Mesendoderm (in vitro differentiated cells): ENCODE results near the gene POLA2. TPM values are rescaled to one million over a fixed set of nuclear protein-coding genes. Genes with fewer than 3 reads are reported as not detected.

Experiments used
- DNase-seq: peaks from one replicate; pipeline ENCODE4 v3.0.0; 2013
- H2AK5ac ChIP-seq: 2 replicates; pipeline ENCODE4 v1.6.1; 2013; ENCODE audit warnings: low read length, inconsistent platforms
- H2BK120ac ChIP-seq: 2 replicates; pipeline ENCODE4 v1.6.1; 2013; ENCODE audit warnings: low read depth, mild to moderate bottlenecking, low read length, moderate library complexity, mixed read lengths
- H2BK15ac ChIP-seq: replicated peaks from 2 replicates; pipeline ENCODE4 v1.6.1; 2013; ENCODE audit warnings: low read depth, mild to moderate bottlenecking, moderate library complexity
- H2BK5ac ChIP-seq: 2 replicates; pipeline ENCODE4 v1.6.1; 2013; ENCODE audit warnings: low read length, inconsistent platforms
- H3K18ac ChIP-seq: 2 replicates; pipeline ENCODE4 v1.6.1; 2013; ENCODE audit warnings: mild to moderate bottlenecking, low read length, mixed read lengths
- H3K23ac ChIP-seq: one replicate; pipeline ENCODE4 v1.6.1; 2013; ENCODE audit warnings: low read length
- H3K27ac ChIP-seq: 2 replicates; pipeline ENCODE4 v1.5.1; 2013; ENCODE audit warnings: low read depth, mild to moderate bottlenecking, inconsistent platforms, low read length, moderate library complexity
- H3K27me3 ChIP-seq: 2 replicates; pipeline ENCODE4 v1.6.1; 2013; ENCODE audit warnings: low read length, control low read depth, mild to moderate bottlenecking, inconsistent platforms; ENCODE audit not compliant: insufficient read depth, poor library complexity
- H3K36me3 ChIP-seq: 2 replicates; pipeline ENCODE4 v1.6.1; 2013; ENCODE audit warnings: low read length, inconsistent platforms; ENCODE audit not compliant: control insufficient read depth, insufficient read depth
- H3K4ac ChIP-seq: one replicate; pipeline ENCODE4 v1.6.1; 2013; ENCODE audit warnings: low read depth, mild to moderate bottlenecking, low read length, moderate library complexity
- H3K4me1 ChIP-seq: 2 replicates; pipeline ENCODE4 v1.6.1; 2013; ENCODE audit warnings: low read depth, low read length, inconsistent platforms; ENCODE audit not compliant: control insufficient read depth
- H3K4me2 ChIP-seq: 2 replicates; pipeline ENCODE4 v1.6.1; 2013; ENCODE audit warnings: low read length
- H3K4me3 ChIP-seq: 2 replicates; pipeline ENCODE4 v1.5.1; 2013; ENCODE audit warnings: mild to moderate bottlenecking, low read length
- H3K56ac ChIP-seq: one replicate; pipeline ENCODE4 v1.6.1; 2013; ENCODE audit warnings: low read length
- H3K79me1 ChIP-seq: 2 replicates; pipeline ENCODE4 v1.6.1; 2013; ENCODE audit warnings: low read length, inconsistent platforms
- H3K79me2 ChIP-seq: 2 replicates; pipeline ENCODE4 v1.6.1; 2013; ENCODE audit warnings: mild to moderate bottlenecking, low read length; ENCODE audit not compliant: control insufficient read depth, insufficient read depth
- H3K9ac ChIP-seq: 2 replicates; pipeline ENCODE4 v1.6.1; 2013; ENCODE audit warnings: low read length, inconsistent platforms
- H4K5ac ChIP-seq: one replicate; pipeline ENCODE4 v1.6.1; 2013; ENCODE audit warnings: low read length
- H4K8ac ChIP-seq: one replicate; pipeline ENCODE4 v1.6.1; 2013; ENCODE audit warnings: low read depth, mild to moderate bottlenecking, control low read depth, low read length, moderate library complexity
- WGBS: extraction: QIAGEN DNeasy Blood & Tissue Kit; methylation state at CpG from one replicate; pipeline ENCODE4 v1.1.7; 2013; ENCODE audit warnings: low lambda C conversion rate, missing lambda C conversion rate; ENCODE audit not compliant: insufficient coverage; ENCODE audit errors: extremely low coverage; 5-methylcytosine and 5-hydroxymethylcytosine counted together
- polyA plus RNA-seq, 2 experiments: library from polyadenylated mRNA; stranded (reverse); fragments of 200-250 nt; gene quantifications; one replicate each; pipeline ENCODE4 v1.2.3, GENCODE V29; 2013

The POLA2 gene
- polyA plus RNA-seq (2013, experiment 1 of 2): 15.3 TPM
- 15.6 TPM for polyA plus RNA-seq (2013, experiment 2 of 2)

GRCh38 chr11:65261591-65262380 lies at the start of gene POLA2:
POLA2 (plus strand) TSS chr11:65261962; CDS start chr11:65262293, 331 bp downstream.
- peak within 1 kb of the TSS; percentile 99 for H3K9ac ChIP-seq
- peaks cover 9% of the 10 kb centered on the region for H3K79me2 ChIP-seq
- H3K4me3 ChIP-seq: peak within 1 kb of the TSS; percentile 76
- no peak within 1 kb of the TSS for H2BK15ac ChIP-seq
- DNase-seq: peak; percentile 96
- peak within 1 kb of the TSS; percentile 63 for H3K4me2 ChIP-seq
- peak within 1 kb of the TSS; percentile 97 for H3K56ac ChIP-seq
- peaks cover 2% of the 10 kb centered on the region for H3K36me3 ChIP-seq
- H3K4me1 ChIP-seq: peaks cover 7% of the 10 kb centered on the region
- H3K4ac ChIP-seq: peak within 1 kb of the TSS; percentile 90
- peak within 1 kb of the TSS; percentile 29 for H3K23ac ChIP-seq
- peak within 1 kb of the TSS; percentile 20 for H2BK5ac ChIP-seq
- H2AK5ac ChIP-seq: no peak within 1 kb of the TSS
- peaks cover 6% of the 10 kb centered on the region for H3K79me1 ChIP-seq
- peak within 1 kb of the TSS; percentile 75 for H2BK120ac ChIP-seq
- WGBS: no CpG with 5 or more reads among the region's 66 CpGs
- peak within 1 kb of the TSS; percentile 68 for H4K5ac ChIP-seq
- H4K8ac ChIP-seq: peak within 1 kb of the TSS; percentile 95
- H3K18ac ChIP-seq: peak within 1 kb of the TSS; percentile 97
- no peaks in the 10 kb centered on the region for H3K27me3 ChIP-seq
- H3K27ac ChIP-seq: peak within 1 kb of the TSS; percentile 62

DNA sequence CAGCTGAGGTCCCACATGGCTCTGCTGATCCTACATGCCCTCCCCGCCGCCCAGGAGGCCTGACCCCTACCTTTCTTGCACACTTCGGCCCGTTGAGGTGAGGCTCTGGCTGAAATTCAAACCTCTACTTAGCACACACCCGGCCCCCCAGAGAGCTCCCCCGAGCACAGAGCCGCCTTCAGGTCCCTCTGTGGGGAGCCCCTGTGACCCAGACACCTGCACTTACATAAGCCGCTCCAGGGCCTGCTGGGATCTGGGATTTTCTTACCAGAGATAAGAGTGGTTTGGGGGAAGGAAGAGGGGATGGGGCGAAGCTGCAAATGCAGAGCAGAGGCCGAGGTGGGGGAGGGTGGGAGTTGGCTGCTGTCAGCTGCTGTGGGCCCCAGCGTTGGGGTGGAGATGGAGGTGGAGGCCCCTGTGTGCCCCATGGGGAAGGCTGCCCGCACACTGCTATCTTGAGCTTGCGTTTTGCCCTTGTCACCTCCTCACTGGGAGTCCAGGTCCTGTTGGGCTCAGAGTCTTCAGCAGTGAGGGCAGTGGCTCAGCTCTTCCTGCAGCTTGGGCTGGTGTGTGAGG lies 49.4 kb upstream of the POLA2 start:
- no peaks in the 10 kb centered on the region for H3K79me1 ChIP-seq
- peak overlapping the region; percentile 30 for H2BK5ac ChIP-seq
- no peak overlapping the region for H3K18ac ChIP-seq
- H3K56ac ChIP-seq: peak overlapping the region; percentile 34
- H3K36me3 ChIP-seq: peaks cover 4% of the 10 kb centered on the region
- H3K79me2 ChIP-seq: no peaks in the 10 kb centered on the region
- H4K5ac ChIP-seq: no peak overlapping the region
- no peaks in the 10 kb centered on the region for H3K27me3 ChIP-seq
- no peak overlapping the region for H3K4me3 ChIP-seq
- H3K27ac ChIP-seq: no peak overlapping the region
- H2BK120ac ChIP-seq: no peak overlapping the region
- no peak overlapping the region for H2BK15ac ChIP-seq
- no peak overlapping the region for H3K23ac ChIP-seq
- H3K4me1 ChIP-seq: peaks cover 9% of the 10 kb centered on the region
- H3K4me2 ChIP-seq: no peak overlapping the region
- H3K4ac ChIP-seq: no peak overlapping the region
- peak overlapping the region; percentile 32 for H3K9ac ChIP-seq
- no CpG with 5 or more reads among the region's 13 CpGs for WGBS
- H2AK5ac ChIP-seq: no peak overlapping the region
- H4K8ac ChIP-seq: no peak overlapping the region
- peak; percentile 25 for DNase-seq

DNA sequence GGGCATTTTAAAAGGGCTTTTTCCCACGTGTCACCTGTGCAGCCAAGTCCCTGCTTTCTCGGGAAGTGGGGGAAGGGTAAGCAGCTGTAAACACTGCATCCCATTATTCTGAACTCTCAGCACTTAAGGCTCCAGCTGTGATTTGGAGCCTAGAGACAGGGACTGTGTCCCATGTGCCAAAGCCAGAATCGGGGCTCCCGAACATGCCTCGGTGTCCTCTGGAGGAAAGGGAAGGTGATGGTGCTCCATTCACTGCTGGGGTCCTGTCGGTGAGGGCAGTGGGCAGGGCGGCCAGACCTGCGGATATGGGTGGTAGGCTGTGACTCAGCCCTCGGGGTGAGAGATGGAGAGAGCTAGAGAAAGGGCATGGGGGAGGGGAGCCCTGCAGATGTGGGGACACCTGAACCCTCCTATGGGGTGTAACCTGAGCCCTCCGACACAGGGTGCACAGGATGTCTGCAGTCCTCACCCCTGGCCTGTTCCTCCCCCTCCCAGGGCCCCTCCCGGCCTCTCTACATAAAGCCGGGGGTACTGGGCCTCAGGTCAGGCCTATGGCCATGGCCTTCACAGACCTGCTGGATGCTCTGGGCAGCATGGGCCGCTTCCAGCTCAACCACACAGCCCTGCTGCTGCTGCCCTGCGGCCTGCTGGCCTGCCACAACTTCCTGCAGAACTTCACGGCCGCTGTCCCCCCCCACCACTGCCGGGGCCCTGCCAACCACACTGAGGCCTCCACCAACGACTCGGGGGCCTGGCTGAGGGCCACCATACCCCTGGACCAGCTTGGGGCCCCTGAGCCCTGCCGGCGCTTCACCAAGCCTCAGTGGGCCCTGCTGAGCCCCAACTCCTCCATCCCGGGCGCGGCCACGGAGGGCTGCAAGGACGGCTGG lies 48.2 kb upstream of the POLA2 start:
- no CpG with 5 or more reads among the region's 26 CpGs for WGBS
- Histone ChIP-seq H3K56ac (peak overlapping the region; percentile 67), H3K79me2 (no peaks in the 10 kb centered on the region), H2BK5ac (no peak overlapping the region), H2BK120ac (no peak overlapping the region), H3K79me1 (no peaks in the 10 kb centered on the region), H3K4me1 (peaks cover 9% of the 10 kb centered on the region), H3K27ac (peak overlapping the region; percentile 17), H3K4ac (no peak overlapping the region), H3K27me3 (no peaks in the 10 kb centered on the region), H4K8ac (no peak overlapping the region), H3K18ac (peak overlapping the region; percentile 5), H3K4me2 (no peak overlapping the region), H2BK15ac (no peak overlapping the region), H3K23ac (no peak overlapping the region), H2AK5ac (no peak overlapping the region), H4K5ac (no peak overlapping the region), H3K36me3 (peaks cover 4% of the 10 kb centered on the region), H3K9ac (peak overlapping the region; percentile 28), H3K4me3 (no peak overlapping the region)
- DNase-seq: peak; percentile 62

DNA sequence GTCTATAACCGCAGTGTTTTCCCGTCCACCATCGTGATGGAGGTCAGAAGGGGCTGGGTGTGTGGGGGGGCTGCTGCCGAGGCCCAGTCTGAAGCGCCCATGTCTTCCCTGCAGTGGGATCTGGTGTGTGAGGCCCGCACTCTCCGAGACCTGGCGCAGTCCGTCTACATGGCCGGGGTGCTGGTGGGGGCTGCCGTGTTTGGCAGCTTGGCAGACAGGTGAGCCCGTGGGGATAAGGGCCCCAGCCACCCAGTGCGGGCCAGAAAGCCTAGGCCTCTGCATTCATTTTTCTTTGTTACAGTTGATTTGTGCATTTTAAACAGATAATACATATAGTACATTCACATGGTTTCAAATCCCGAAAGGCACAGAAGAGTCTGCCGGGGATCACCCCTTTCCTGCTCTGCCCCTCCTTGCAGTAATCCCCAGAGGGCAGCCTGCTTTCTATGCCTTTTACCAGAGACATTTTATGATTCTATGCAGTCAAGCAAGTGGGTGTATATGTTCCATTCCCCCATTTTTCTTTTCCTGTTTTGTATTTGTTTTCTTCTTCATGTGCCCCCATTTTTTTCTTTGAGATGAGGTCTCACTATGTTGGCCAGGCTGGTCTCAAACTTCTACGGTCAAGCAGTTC lies 47.4 kb upstream of the POLA2 start:
- Histone ChIP-seq H3K9ac (peak overlapping the region; percentile 28), H3K18ac (no peak overlapping the region), H3K79me2 (no peaks in the 10 kb centered on the region), H3K79me1 (no peaks in the 10 kb centered on the region), H2BK120ac (no peak overlapping the region), H2AK5ac (no peak overlapping the region), H4K8ac (no peak overlapping the region), H3K36me3 (peaks cover 4% of the 10 kb centered on the region), H3K4me3 (no peak overlapping the region), H2BK5ac (no peak overlapping the region), H3K4me1 (peaks cover 9% of the 10 kb centered on the region), H3K4me2 (no peak overlapping the region), H3K4ac (no peak overlapping the region), H3K23ac (no peak overlapping the region), H3K56ac (peak overlapping the region; percentile 67), H3K27me3 (no peaks in the 10 kb centered on the region), H3K27ac (peak overlapping the region; percentile 17), H2BK15ac (no peak overlapping the region), H4K5ac (no peak overlapping the region)
- no CpG with 5 or more reads among the region's 16 CpGs for WGBS
- DNase-seq: no peak

DNA sequence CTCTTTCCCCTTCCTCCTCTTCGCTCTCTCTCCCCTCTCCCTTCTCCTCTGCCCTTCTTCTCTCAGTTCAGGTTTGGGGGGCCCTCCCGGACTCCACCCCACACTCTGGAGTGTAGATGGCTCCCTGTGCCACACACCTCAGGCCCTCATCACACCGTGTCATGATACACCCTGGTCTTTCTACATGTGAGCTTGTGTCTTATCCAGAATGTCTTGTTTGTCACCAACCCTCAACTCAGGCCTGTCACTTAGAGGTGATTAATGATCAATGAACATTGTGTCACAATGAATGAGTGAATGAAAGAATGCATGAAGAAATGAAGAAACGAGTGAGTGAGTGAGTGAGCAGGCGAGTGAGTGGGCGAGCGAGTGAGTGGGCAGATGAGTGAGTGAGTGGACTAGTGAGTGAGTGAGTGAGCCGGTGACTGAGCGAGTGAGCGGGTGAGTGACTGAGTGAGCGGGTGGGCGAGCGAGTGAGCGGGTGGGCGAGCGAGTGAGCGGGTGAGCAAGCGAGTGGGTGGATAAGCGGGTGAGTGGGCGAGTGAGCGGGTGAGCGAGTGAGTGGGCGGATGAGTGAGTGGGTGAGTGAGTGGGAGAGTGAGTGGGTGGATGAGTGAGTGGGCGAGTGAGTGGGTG lies 46.2 kb upstream of the POLA2 start:
- no CpG with 5 or more reads among the region's 24 CpGs for WGBS
- DNase-seq: peak; percentile 39
- peaks cover 4% of the 10 kb centered on the region for H3K36me3 ChIP-seq

More for the DNA sequence above, 46.2 kb upstream of the POLA2 start:
- no peak overlapping the region for H3K4me3 ChIP-seq
- H3K9ac ChIP-seq: no peak overlapping the region
- H2AK5ac ChIP-seq: no peak overlapping the region
- H3K18ac ChIP-seq: no peak overlapping the region
- H2BK15ac ChIP-seq: no peak overlapping the region
- H3K27ac ChIP-seq: no peak overlapping the region
- no peaks in the 10 kb centered on the region for H3K27me3 ChIP-seq
- no peak overlapping the region for H4K8ac ChIP-seq
- no peak overlapping the region for H4K5ac ChIP-seq
- no peaks in the 10 kb centered on the region for H3K79me2 ChIP-seq
- H2BK120ac ChIP-seq: no peak overlapping the region
- no peak overlapping the region for H3K4me2 ChIP-seq
- H3K56ac ChIP-seq: no peak overlapping the region
- H3K4me1 ChIP-seq: peaks cover 9% of the 10 kb centered on the region
- H3K4ac ChIP-seq: no peak overlapping the region
- H2BK5ac ChIP-seq: no peak overlapping the region
- no peak overlapping the region for H3K23ac ChIP-seq
- H3K79me1 ChIP-seq: no peaks in the 10 kb centered on the region
